SK-N-SH treated with all-trans-retinoic acid at 6 μM for 48 hours (cell line): Measurements from ENCODE around the gene SPATA46.

ENCODE experiments used
- ATAC-seq: fragments of 200-7000 bp; cut with Tn5 transposase; 3 replicates; pipeline ENCODE4 v1.9.1; 2020; ENCODE audit warnings: mild to moderate bottlenecking, moderate library complexity
- ARNTL ChIP-seq: fragments of 450-650 bp; formaldehyde crosslinking; IDR thresholded peaks from 2 replicates; pipeline ENCODE4 v1.5.0; 2020; ENCODE audit warnings: low read depth, mild to moderate bottlenecking, moderate library complexity, borderline replicate concordance
- BACH2 ChIP-seq: fragments of 250-450 bp; sonication (Bioruptor Pico); IDR thresholded peaks from 2 replicates; pipeline ENCODE4 v1.9.0; 2021; ENCODE audit warnings: mild to moderate bottlenecking, borderline replicate concordance
- CSDC2 ChIP-seq: fragments of 250-450 bp; sonication (Bioruptor Pico); IDR thresholded peaks from 2 replicates; pipeline ENCODE4 v1.5.0; 2020; ENCODE audit warnings: mild to moderate bottlenecking, moderate library complexity
- ESRRG ChIP-seq: fragments of 250-450 bp; sonication (Bioruptor Pico); IDR thresholded peaks from 2 replicates; pipeline ENCODE4 v1.6.1; 2021; ENCODE audit warnings: mild to moderate bottlenecking
- ISL1 ChIP-seq: fragments of 250-450 bp; sonication (Bioruptor Pico); IDR thresholded peaks from 2 replicates; pipeline ENCODE4 v2.1.2; 2022; ENCODE audit warnings: mild to moderate bottlenecking, moderate library complexity
- OSR1 ChIP-seq: fragments of 250-450 bp; sonication (Bioruptor Pico); IDR thresholded peaks from 2 replicates; pipeline ENCODE4 v1.8.0; 2022; ENCODE audit warnings: moderate library complexity, mild to moderate bottlenecking, inconsistent platforms
- POU6F1 ChIP-seq: fragments of 250-450 bp; sonication (Bioruptor Pico); IDR thresholded peaks from 2 replicates; pipeline ENCODE4 v1.8.0; 2021; ENCODE audit warnings: low read depth, mild to moderate bottlenecking, moderate library complexity, borderline replicate concordance
- PPARA ChIP-seq: fragments of 250-450 bp; sonication (Bioruptor Pico); IDR thresholded peaks from 2 replicates; pipeline ENCODE4 v1.5.0; 2020; ENCODE audit warnings: mild to moderate bottlenecking, borderline replicate concordance
- RARB ChIP-seq: fragments of 250-450 bp; sonication (Bioruptor Pico); IDR thresholded peaks from 2 replicates; pipeline ENCODE4 v1.8.0; 2021; ENCODE audit warnings: mild to moderate bottlenecking, moderate library complexity
- SNAI2 ChIP-seq: fragments of 250-450 bp; sonication (Bioruptor Pico); IDR thresholded peaks from 2 replicates; pipeline ENCODE4 v1.5.0; 2020; ENCODE audit warnings: mild to moderate bottlenecking, moderate library complexity
- TCF4 ChIP-seq: fragments of 250-450 bp; sonication (Bioruptor Pico); IDR thresholded peaks from 2 replicates; pipeline ENCODE4 v1.8.0; 2021; ENCODE audit warnings: mild to moderate bottlenecking, moderate library complexity, borderline replicate concordance
- TOX ChIP-seq: fragments of 250-450 bp; sonication (Bioruptor Pico); IDR thresholded peaks from 2 replicates; pipeline ENCODE4 v1.8.0; 2021; ENCODE audit warnings: mild to moderate bottlenecking, moderate library complexity, borderline replicate concordance
- TSHZ2 ChIP-seq: fragments of 250-450 bp; sonication (Bioruptor Pico); IDR thresholded peaks from 2 replicates; pipeline ENCODE4 v1.5.0; 2020; ENCODE audit warnings: mild to moderate bottlenecking, moderate library complexity
- ZC3H10 ChIP-seq: fragments of 250-450 bp; sonication (Bioruptor Pico); IDR thresholded peaks from 2 replicates; pipeline ENCODE4 v1.5.1; 2021; ENCODE audit warnings: mild to moderate bottlenecking, moderate library complexity
- ZNF565 ChIP-seq: fragments of 450-650 bp; formaldehyde crosslinking; conservative IDR thresholded peaks from 2 replicates; pipeline ENCODE4 v1.5.0; 2020; ENCODE audit warnings: low read depth, mild to moderate bottlenecking, moderate library complexity
- ZNF70 ChIP-seq: fragments of 450-650 bp; formaldehyde crosslinking; IDR thresholded peaks from 2 replicates; pipeline ENCODE4 v1.5.0; 2020; ENCODE audit warnings: mild to moderate bottlenecking, moderate library complexity
- ZNF8 ChIP-seq: fragments of 450-650 bp; formaldehyde crosslinking; IDR thresholded peaks from 2 replicates; pipeline ENCODE4 v1.5.0; 2020; ENCODE audit warnings: mild to moderate bottlenecking, moderate library complexity
- TF ChIP-seq, protein P1 (sequence below): fragments of 250-450 bp; sonication (Bioruptor Pico); IDR thresholded peaks from 2 replicates; pipeline ENCODE4 v1.8.0; 2020; ENCODE audit warnings: mild to moderate bottlenecking, moderate library complexity, borderline replicate concordance
- TF ChIP-seq, protein P2 (sequence below): fragments of 250-450 bp; sonication (Bioruptor Pico); IDR thresholded peaks from 2 replicates; pipeline ENCODE4 v1.5.1; 2021; ENCODE audit warnings: mild to moderate bottlenecking, moderate library complexity

SPATA46 gene

DNA sequence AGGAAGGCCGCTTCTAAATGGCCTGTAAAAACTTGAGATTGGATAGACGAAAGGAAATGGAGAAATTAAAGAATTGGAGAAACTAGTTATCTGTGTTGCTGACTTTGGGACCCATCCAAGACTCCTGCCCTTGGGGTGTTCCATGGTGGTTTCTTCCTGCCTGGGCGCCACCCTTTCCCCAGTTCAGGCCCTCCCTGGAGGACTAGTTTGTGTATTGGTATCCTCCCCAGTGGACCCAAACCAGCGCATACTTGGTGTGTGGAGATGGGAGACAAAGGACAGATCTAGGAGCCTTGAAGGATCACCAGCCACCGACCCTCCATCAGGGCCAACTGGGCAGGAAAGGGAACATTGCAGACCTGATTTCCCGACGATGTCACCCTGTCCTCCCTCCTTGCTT lies 7.1 kb downstream of the SPATA46 start (continued):
- TF ChIP-seq POU6F1 (CRISPR knock-in tag) (no peak), PPARA (CRISPR knock-in tag) (no peak), TSHZ2 (no peak)

GRCh38 chr1:162368451-162368850 lies 8.2 kb downstream of the SPATA46 start:
- TF ChIP-seq ISL1 (CRISPR knock-in tag) = no peak
- TF ChIP-seq PPARA (CRISPR knock-in tag) = no peak
- TF ChIP-seq, protein P1, sequence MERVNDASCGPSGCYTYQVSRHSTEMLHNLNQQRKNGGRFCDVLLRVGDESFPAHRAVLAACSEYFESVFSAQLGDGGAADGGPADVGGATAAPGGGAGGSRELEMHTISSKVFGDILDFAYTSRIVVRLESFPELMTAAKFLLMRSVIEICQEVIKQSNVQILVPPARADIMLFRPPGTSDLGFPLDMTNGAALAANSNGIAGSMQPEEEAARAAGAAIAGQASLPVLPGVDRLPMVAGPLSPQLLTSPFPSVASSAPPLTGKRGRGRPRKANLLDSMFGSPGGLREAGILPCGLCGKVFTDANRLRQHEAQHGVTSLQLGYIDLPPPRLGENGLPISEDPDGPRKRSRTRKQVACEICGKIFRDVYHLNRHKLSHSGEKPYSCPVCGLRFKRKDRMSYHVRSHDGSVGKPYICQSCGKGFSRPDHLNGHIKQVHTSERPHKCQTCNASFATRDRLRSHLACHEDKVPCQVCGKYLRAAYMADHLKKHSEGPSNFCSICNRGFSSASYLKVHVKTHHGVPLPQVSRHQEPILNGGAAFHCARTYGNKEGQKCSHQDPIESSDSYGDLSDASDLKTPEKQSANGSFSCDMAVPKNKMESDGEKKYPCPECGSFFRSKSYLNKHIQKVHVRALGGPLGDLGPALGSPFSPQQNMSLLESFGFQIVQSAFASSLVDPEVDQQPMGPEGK (CRISPR knock-in tag) = no peak
- TF ChIP-seq ZNF8 = no peak
- TF ChIP-seq ESRRG (CRISPR knock-in tag) = no peak
- TF ChIP-seq TSHZ2 = no peak
- TF ChIP-seq SNAI2 (CRISPR knock-in tag) = no peak
- TF ChIP-seq RARB = no peak
- no peak for TF ChIP-seq ZNF565
- no peak for TF ChIP-seq TCF4 (CRISPR knock-in tag)
- TF ChIP-seq ZNF70 (CRISPR knock-in tag) = no peak
- TF ChIP-seq POU6F1 (CRISPR knock-in tag) = no peak
- TF ChIP-seq ZC3H10 = no peak
- no peak for TF ChIP-seq OSR1 (CRISPR knock-in tag)
- TF ChIP-seq CSDC2 (CRISPR knock-in tag) = no peak
- TF ChIP-seq, protein P2, sequence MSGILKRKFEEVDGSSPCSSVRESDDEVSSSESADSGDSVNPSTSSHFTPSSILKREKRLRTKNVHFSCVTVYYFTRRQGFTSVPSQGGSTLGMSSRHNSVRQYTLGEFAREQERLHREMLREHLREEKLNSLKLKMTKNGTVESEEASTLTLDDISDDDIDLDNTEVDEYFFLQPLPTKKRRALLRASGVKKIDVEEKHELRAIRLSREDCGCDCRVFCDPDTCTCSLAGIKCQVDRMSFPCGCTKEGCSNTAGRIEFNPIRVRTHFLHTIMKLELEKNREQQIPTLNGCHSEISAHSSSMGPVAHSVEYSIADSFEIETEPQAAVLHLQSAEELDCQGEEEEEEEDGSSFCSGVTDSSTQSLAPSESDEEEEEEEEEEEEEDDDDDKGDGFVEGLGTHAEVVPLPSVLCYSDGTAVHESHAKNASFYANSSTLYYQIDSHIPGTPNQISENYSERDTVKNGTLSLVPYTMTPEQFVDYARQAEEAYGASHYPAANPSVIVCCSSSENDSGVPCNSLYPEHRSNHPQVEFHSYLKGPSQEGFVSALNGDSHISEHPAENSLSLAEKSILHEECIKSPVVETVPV = no peak
- TF ChIP-seq BACH2 (CRISPR knock-in tag) = no peak
- TF ChIP-seq TOX (CRISPR knock-in tag) = no peak
- no peak for TF ChIP-seq ARNTL (CRISPR knock-in tag)
- no peak for ATAC-seq
